Panc1 (cell line): ENCODE results near the gene RBM47. TPM values are rescaled to one million over a fixed set of nuclear protein-coding genes. Genes with fewer than 3 reads are reported as not detected.

Experiments
- ATAC-seq: fragments of 200-7000 bp; cut with Tn5 transposase; 2 replicates; pipeline ENCODE4 v1.9.1; 2020; ENCODE audit warnings: mild to moderate bottlenecking, moderate library complexity
- BruUV-seq: library from RNA; stranded (reverse); fragments of 400-500 nt; replicated peaks from 2 replicates; lab custom pipeline; 2021; lab: Mats Ljungman, UMichigan
- CTCF ChIA-PET: fragments of 300-600 bp; sonication (Branson Sonifier 250); formaldehyde crosslinking; loops from one replicate; lab custom pipeline; 2022; ENCODE audit warnings: antibody characterized with exemption; lab: Charles Lee
- POLR2A ChIA-PET: fragments of 300-600 bp; sonication (Branson Sonifier 250); formaldehyde crosslinking; loops from one replicate; lab custom pipeline; 2022; ENCODE audit warnings: antibody characterized with exemption; lab: Charles Lee
- DNase-seq: peaks from one replicate; pipeline ENCODE4 v3.0.0-alpha.2; 2010; ENCODE audit warnings: low read depth, low spot score
- H3K27ac ChIP-seq: 2 replicates; pipeline ENCODE4 v1.5.1; 2011; ENCODE audit warnings: mild to moderate bottlenecking, low read length, inconsistent platforms
- H3K27me3 ChIP-seq: fragments of 200-500 bp; sonication (Bioruptor generic); 2 replicates; pipeline ENCODE4 v1.6.0; 2014; ENCODE audit warnings: low read length, inconsistent platforms; ENCODE audit not compliant: control insufficient read depth, insufficient read depth
- H3K36me3 ChIP-seq: fragments of 200-500 bp; sonication (Bioruptor generic); 2 replicates; pipeline ENCODE4 v1.5.1; 2014; ENCODE audit warnings: inconsistent platforms, mild to moderate bottlenecking, low read length, moderate library complexity; ENCODE audit not compliant: control insufficient read depth, insufficient read depth
- H3K4me1 ChIP-seq: 2 replicates; pipeline ENCODE4 v1.5.1; 2011; ENCODE audit warnings: inconsistent platforms, mild to moderate bottlenecking, low read length, moderate library complexity; ENCODE audit not compliant: control insufficient read depth, insufficient read depth
- H3K4me3 ChIP-seq, 2 experiments: 2 replicates each; pipeline ENCODE4 v1.5.1; 2011 to 2012; ENCODE audit warnings: low read depth in 2 of 2, low read length in 2 of 2, mild to moderate bottlenecking in 2 of 2, inconsistent platforms in 1 of 2, moderate library complexity in 1 of 2
- H3K9me3 ChIP-seq: fragments of 200-500 bp; sonication (Bioruptor generic); 2 replicates; pipeline ENCODE4 v1.5.1; 2014; ENCODE audit warnings: low read depth, mild to moderate bottlenecking, inconsistent platforms, low read length, moderate library complexity; ENCODE audit not compliant: control insufficient read depth, insufficient read depth
- POLR2AphosphoS5 ChIP-seq: IDR thresholded peaks from 2 replicates; pipeline ENCODE4 v1.6.1; 2012; ENCODE audit warnings: mild to moderate bottlenecking, low read depth, low read length, moderate library complexity
- SIN3A ChIP-seq: IDR thresholded peaks from 2 replicates; pipeline ENCODE4 v1.6.1; 2012; ENCODE audit warnings: low read depth, mild to moderate bottlenecking, low read length, moderate library complexity, borderline replicate concordance; ENCODE audit not compliant: insufficient read depth
- TCF7L2 ChIP-seq: IDR thresholded peaks from 2 replicates; pipeline ENCODE4 v1.6.1; 2011; ENCODE audit warnings: mild to moderate bottlenecking, low read depth, low read length, inconsistent platforms
- in situ Hi-C: cut with HindIII; loops from 2 replicates; pipeline ENCODE4 v1.10.0; 2016; ENCODE audit warnings: low sequenced_read_pairs, low pct_unique_long_range_greater_than_20kb
- intact Hi-C: fragments of 100-400 bp; cut with micrococcal nuclease; formaldehyde crosslinking; loops from one replicate; pipeline ENCODE4 v1.10.0; 2022; ENCODE audit not compliant: unreplicated experiment
- total RNA-seq: library from RNA; stranded (reverse); gene quantifications from one replicate; pipeline ENCODE4 v1.2.1, GENCODE V29; 2021; ENCODE audit not compliant: unreplicated experiment
- TF ChIP-seq, protein P1 (sequence below), 2 experiments: IDR thresholded peaks; 2 replicates each; pipeline ENCODE4 v1.6.1; 2011 to 2012; ENCODE audit warnings: low read depth in 2 of 2, control low read depth in 1 of 2, low read length in 1 of 2, mild to moderate bottlenecking in 1 of 2, moderate library complexity in 1 of 2; ENCODE audit not compliant: insufficient read depth in 1 of 2
- TF ChIP-seq, protein P2 (sequence below): fragments of 450-650 bp; IDR thresholded peaks from 2 replicates; pipeline ENCODE4 v1.5.1; 2017; ENCODE audit warnings: mild to moderate bottlenecking

RBM47 gene
- total RNA-seq, 1 experiment from 2014 or later = 2.0 TPM

DNA sequence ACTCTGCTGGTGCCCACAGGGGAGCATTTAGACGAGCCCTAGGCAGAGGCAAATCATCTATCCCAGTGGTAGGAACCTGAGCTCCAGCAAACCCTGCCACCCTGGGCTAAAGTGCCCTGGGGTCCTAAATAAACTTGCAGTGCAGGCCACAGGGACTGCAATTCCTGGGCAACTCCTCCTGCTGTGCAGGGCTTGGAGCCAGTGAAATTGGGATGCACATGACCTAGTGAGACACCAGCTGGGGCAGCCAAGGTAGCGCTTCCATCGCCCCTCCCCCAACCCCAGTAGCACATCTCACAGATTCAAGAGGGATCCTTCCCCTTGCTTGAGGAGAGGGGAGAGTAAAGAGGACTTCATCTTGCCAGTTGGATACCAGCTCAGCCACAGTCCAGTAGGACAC, 250.4 kb downstream of the RBM47 start:
- no peak for ATAC-seq

DNA sequence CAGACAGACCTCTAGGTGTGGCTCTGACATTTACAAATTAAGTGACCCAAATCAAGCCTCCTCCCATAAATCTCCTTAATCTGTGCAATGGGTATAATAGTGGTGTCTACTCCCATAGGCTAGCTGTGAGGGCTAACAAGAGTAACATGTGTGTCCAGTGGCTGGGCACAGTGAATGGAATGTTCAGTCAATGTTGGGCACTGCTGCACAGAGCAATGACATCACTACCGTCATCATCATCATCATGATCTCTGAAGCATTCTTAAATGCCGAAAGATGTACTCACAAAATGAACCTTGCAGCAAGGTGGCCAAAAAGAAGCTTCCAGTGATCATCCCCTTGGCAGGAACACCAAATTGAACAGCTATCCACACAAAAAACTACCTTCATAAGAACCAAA, 251.0 kb downstream of the RBM47 start:
- DNase-seq = no peak
- Histone ChIP-seq H3K27ac (no peak overlapping the region), H3K9me3 (no peaks in the 10 kb centered on the region), H3K4me1 (no peaks in the 10 kb centered on the region), H3K27me3 (no peaks in the 10 kb centered on the region), H3K36me3 (no peaks in the 10 kb centered on the region), H3K4me3 (no peak overlapping the region)
- ChIA-PET CTCF (no interaction called here), POLR2A (no interaction called here)
- no peak for ATAC-seq
- no peak for TF ChIP-seq POLR2AphosphoS5
- TF ChIP-seq, protein P1, sequence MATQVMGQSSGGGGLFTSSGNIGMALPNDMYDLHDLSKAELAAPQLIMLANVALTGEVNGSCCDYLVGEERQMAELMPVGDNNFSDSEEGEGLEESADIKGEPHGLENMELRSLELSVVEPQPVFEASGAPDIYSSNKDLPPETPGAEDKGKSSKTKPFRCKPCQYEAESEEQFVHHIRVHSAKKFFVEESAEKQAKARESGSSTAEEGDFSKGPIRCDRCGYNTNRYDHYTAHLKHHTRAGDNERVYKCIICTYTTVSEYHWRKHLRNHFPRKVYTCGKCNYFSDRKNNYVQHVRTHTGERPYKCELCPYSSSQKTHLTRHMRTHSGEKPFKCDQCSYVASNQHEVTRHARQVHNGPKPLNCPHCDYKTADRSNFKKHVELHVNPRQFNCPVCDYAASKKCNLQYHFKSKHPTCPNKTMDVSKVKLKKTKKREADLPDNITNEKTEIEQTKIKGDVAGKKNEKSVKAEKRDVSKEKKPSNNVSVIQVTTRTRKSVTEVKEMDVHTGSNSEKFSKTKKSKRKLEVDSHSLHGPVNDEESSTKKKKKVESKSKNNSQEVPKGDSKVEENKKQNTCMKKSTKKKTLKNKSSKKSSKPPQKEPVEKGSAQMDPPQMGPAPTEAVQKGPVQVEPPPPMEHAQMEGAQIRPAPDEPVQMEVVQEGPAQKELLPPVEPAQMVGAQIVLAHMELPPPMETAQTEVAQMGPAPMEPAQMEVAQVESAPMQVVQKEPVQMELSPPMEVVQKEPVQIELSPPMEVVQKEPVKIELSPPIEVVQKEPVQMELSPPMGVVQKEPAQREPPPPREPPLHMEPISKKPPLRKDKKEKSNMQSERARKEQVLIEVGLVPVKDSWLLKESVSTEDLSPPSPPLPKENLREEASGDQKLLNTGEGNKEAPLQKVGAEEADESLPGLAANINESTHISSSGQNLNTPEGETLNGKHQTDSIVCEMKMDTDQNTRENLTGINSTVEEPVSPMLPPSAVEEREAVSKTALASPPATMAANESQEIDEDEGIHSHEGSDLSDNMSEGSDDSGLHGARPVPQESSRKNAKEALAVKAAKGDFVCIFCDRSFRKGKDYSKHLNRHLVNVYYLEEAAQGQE (IDR thresholded peaks at IDR 0.05; ENCODE audit: insufficient read depth in 1 of 2, low read depth in 2 of 2, low read length in 1 of 2) = no peak
- TF ChIP-seq, protein P2, sequence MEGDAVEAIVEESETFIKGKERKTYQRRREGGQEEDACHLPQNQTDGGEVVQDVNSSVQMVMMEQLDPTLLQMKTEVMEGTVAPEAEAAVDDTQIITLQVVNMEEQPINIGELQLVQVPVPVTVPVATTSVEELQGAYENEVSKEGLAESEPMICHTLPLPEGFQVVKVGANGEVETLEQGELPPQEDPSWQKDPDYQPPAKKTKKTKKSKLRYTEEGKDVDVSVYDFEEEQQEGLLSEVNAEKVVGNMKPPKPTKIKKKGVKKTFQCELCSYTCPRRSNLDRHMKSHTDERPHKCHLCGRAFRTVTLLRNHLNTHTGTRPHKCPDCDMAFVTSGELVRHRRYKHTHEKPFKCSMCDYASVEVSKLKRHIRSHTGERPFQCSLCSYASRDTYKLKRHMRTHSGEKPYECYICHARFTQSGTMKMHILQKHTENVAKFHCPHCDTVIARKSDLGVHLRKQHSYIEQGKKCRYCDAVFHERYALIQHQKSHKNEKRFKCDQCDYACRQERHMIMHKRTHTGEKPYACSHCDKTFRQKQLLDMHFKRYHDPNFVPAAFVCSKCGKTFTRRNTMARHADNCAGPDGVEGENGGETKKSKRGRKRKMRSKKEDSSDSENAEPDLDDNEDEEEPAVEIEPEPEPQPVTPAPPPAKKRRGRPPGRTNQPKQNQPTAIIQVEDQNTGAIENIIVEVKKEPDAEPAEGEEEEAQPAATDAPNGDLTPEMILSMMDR = no peak
- TF ChIP-seq TCF7L2 = no peak
- TF ChIP-seq SIN3A = no peak
- intact Hi-C loops = no loop called here
- in situ Hi-C loops = no loop called here
- no TSS peak for BruUV-seq

More for the DNA sequence above, 250.4 kb downstream of the RBM47 start:
- no TSS peak for BruUV-seq
- no peak for DNase-seq
- TF ChIP-seq POLR2AphosphoS5 (no peak), SIN3A (no peak), TCF7L2 (no peak)
- TF ChIP-seq, protein P1 (IDR thresholded peaks at IDR 0.05; ENCODE audit: insufficient read depth in 1 of 2, low read depth in 2 of 2, low read length in 1 of 2) = no peak
- TF ChIP-seq, protein P2 = no peak
- H3K9me3 ChIP-seq = no peaks in the 10 kb centered on the region
- H3K27me3 ChIP-seq = no peaks in the 10 kb centered on the region
- in situ Hi-C loops (no loop called here), intact Hi-C loops (no loop called here)
- ChIA-PET CTCF (no interaction called here), POLR2A (no interaction called here)
- no peaks in the 10 kb centered on the region for H3K4me1 ChIP-seq
- H3K4me3 ChIP-seq = no peak overlapping the region
- H3K27ac ChIP-seq = no peak overlapping the region
- H3K36me3 ChIP-seq = no peaks in the 10 kb centered on the region
